Breast epithelium (tissue), 4 donors: Measurements from ENCODE around the gene NUP153. TPM values are rescaled to one million over a fixed set of nuclear protein-coding genes. Genes with fewer than 3 reads are reported as not detected.

Experiments
- DNase-seq, 2 donors: peaks; one replicate each; pipeline ENCODE4 v3.0.0-alpha.2; 2019; ENCODE audit warnings: low spot score in 2 of 2
- H3K27ac ChIP-seq, 2 donors: fragments of 200-600 bp; sonication (generic) in 1 of 2; one replicate each; pipeline ENCODE4 v1.5.1; 2016 to 2019; ENCODE audit warnings: mild to moderate bottlenecking in 1 of 2
- H3K27me3 ChIP-seq, 2 donors: fragments of 200-600 bp; sonication (generic) in 1 of 2; one replicate each; pipeline versions ENCODE4 v1.5.1 to v1.6.0; 2017 to 2019; ENCODE audit warnings: control low read depth in 1 of 2, mild to moderate bottlenecking in 1 of 2
- H3K36me3 ChIP-seq: fragments of 200-600 bp; one replicate; pipeline ENCODE4 v1.5.1; 2019
- H3K4me1 ChIP-seq, 2 donors: fragments of 200-600 bp; sonication (generic); one replicate each; pipeline ENCODE4 v1.5.1; 2016 to 2019; ENCODE audit warnings: control low read depth in 1 of 2
- H3K4me3 ChIP-seq, 3 donors: fragments of 200-600 bp; sonication (generic); 1 replicate in 2 of 3; 2 replicates in 1 of 3; pipeline ENCODE4 v1.5.1; 2016 to 2019; ENCODE audit warnings: mild to moderate bottlenecking in 3 of 3, moderate library complexity in 2 of 3
- H3K9me3 ChIP-seq, 2 donors: fragments of 200-600 bp; sonication (generic) in 1 of 2; one replicate each; pipeline ENCODE4 v1.5.1; 2016 to 2019; ENCODE audit warnings: control low read depth in 1 of 2
- POLR2A ChIP-seq: fragments of 450-650 bp; IDR thresholded peaks from one replicate; pipeline ENCODE4 v1.6.1; 2016; ENCODE audit warnings: antibody characterized with exemption, mild to moderate bottlenecking, moderate library complexity
- POLR2AphosphoS5 ChIP-seq, 3 donors: sonication (generic); formaldehyde crosslinking; IDR thresholded peaks; one replicate each; pipeline ENCODE4 v1.6.1; 2017; ENCODE audit warnings: antibody characterized with exemption in 3 of 3
- intact Hi-C: fragments of 100-400 bp; cut with DNase I; formaldehyde crosslinking; loops from one replicate; pipeline ENCODE4 v1.15.1; 2023; ENCODE audit warnings: low total_unique reads
- total RNA-seq, 3 donors: library from RNA; depleted of rRNA; stranded (reverse); fragments of >200 nt; gene quantifications; one replicate each; pipeline ENCODE4 v1.1.0, GENCODE V29; 2016
- TF ChIP-seq, protein P1 (sequence below), 3 donors: fragments of 450-650 bp; IDR thresholded peaks; one replicate each; pipeline ENCODE4 v1.5.1; 2016 to 2017; ENCODE audit warnings: antibody characterized with exemption in 3 of 3, mild to moderate bottlenecking in 3 of 3, moderate library complexity in 3 of 3

NUP153 gene
- total RNA-seq, 3 donors from 2014 or later = 34.1 to 61.2 (median 38.3) TPM

DNA sequence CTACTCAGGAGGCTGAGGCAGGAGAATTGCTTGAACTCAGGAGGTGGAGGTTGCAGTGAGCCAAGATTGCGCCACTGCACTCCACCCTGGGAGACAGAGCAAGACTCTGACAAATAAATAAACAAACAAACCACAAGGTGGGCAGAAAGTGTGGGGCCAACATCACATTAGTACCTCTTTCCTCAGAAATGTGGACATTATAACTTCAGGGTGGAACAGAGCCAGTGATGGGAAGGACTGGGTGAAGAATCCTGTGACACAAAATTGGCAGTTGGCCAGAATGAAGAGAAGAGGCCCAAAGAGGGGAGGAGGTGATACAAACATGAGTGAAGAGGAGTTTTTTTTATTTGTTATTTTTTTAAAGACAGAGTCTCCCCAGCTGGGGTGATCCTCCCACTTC, 50.6 kb downstream of the NUP153 start:
- no peak for DNase-seq
- Histone ChIP-seq H3K4me3 (no peak overlapping the region), H3K4me1 (no peaks in the 10 kb centered on the region), H3K9me3 (no peaks in the 10 kb centered on the region), H3K27me3 (no peaks in the 10 kb centered on the region), H3K36me3 (no peaks in the 10 kb centered on the region), H3K27ac (no peak overlapping the region)
- intact Hi-C loops = no loop called here
- no peak for TF ChIP-seq POLR2A

DNA sequence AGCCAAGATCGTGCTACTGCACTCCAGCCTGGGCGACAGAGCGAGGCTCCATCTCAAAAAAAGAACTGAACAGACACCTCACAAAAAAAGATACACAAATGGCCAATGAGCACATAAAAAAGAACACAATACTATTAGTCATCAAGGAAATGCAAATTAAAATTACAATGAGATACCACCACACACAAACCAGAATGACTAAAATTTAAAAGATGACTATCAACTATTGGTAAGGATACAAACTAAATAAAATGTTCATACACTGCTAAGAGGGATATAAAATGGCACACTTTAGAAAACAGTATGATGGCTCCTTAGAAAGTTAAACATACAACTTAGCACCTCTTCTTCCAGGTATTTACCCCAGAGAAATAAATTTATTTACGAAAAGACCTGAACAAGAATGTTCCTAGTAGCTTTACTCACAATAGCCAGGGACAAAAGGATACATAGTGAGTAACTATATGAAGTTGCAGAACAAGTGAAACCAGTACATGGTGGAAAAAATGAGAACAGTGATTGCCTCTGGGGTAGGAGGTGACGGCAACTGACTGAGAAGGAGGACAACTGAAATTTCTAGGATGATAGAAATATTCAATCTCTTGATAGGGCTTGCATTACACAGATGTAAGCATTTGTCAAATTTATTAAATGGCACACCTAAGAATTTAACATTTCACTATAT, 53.4 kb downstream of the NUP153 start:
- H3K36me3 ChIP-seq = no peaks in the 10 kb centered on the region

DNA sequence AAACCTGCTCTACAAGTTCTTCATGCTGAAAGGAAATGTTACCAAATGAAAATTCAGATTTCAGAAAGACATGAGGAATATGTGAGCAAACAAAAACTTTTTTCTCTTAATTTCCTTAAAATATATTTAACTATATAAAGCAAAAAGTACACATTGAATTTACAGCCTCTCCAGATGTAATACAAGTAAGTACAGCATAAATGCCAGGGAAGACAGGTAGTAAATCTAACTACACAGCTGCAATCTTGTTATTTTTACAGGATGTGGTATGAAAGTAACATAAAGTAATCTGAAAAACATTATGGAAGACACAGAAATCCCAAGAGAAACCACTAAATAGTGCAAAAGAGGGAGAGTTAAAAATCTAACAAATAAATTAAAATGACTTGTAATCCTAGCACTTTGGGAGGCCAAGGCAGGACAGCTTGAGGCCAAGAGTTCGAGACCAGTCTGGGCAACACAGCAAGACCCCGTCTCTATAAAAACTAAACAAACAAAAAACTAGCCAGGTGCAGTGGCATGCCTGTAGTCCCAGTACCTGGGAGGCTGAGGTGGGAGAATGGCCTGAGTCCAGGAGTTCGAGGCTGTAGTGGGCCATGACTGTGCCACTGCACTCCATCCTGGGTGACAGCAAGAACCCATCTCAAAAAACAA, 55.9 kb downstream of the NUP153 start:
- no peak for DNase-seq
- Histone ChIP-seq H3K27me3 (no peaks in the 10 kb centered on the region), H3K27ac (peak overlapping the region in 1 of 2 donors; percentile 18), H3K9me3 (no peaks in the 10 kb centered on the region), H3K4me1 (no peaks in the 10 kb centered on the region), H3K36me3 (peaks cover 15% of the 10 kb centered on the region), H3K4me3 (no peak overlapping the region)
- intact Hi-C loops = no loop called here
- TF ChIP-seq, protein P1, sequence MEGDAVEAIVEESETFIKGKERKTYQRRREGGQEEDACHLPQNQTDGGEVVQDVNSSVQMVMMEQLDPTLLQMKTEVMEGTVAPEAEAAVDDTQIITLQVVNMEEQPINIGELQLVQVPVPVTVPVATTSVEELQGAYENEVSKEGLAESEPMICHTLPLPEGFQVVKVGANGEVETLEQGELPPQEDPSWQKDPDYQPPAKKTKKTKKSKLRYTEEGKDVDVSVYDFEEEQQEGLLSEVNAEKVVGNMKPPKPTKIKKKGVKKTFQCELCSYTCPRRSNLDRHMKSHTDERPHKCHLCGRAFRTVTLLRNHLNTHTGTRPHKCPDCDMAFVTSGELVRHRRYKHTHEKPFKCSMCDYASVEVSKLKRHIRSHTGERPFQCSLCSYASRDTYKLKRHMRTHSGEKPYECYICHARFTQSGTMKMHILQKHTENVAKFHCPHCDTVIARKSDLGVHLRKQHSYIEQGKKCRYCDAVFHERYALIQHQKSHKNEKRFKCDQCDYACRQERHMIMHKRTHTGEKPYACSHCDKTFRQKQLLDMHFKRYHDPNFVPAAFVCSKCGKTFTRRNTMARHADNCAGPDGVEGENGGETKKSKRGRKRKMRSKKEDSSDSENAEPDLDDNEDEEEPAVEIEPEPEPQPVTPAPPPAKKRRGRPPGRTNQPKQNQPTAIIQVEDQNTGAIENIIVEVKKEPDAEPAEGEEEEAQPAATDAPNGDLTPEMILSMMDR (IDR thresholded peaks at IDR 0.05) = no peak
- TF ChIP-seq POLR2A (no peak), POLR2AphosphoS5 (IDR thresholded peaks at IDR 0.05) (no peak)

More for the DNA sequence above, 53.4 kb downstream of the NUP153 start:
- H3K4me3 ChIP-seq = no peak overlapping the region
- intact Hi-C loops = no loop called here
- DNase-seq = no peak
- TF ChIP-seq POLR2A (no peak), POLR2AphosphoS5 (IDR thresholded peaks at IDR 0.05) (no peak)
- TF ChIP-seq, protein P1 (IDR thresholded peaks at IDR 0.05) = no peak
- H3K4me1 ChIP-seq = no peaks in the 10 kb centered on the region
- H3K9me3 ChIP-seq = no peaks in the 10 kb centered on the region
- no peaks in the 10 kb centered on the region for H3K27me3 ChIP-seq
- H3K27ac ChIP-seq = no peak overlapping the region

DNA sequence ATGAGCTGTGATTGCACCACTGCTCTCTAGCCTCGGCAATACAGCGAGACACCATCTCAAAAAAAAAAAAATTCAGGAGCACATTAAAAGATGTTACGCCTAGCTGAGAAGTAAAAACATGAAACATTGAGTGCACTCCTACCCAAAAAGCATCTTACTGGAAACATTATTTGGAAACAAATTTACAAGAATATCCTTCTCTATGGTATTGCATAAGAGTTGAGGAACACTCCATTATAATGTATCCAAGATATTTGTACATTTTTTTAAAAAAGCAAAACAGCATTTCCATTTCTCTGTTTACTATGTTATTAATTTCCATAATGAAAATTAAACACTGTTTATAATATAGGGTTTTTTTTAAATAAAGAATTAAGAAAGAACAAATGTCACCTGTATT, 58.0 kb downstream of the NUP153 start:
- DNase-seq = no peak
- no peak for TF ChIP-seq POLR2A
- TF ChIP-seq, protein P1 (IDR thresholded peaks at IDR 0.05) = no peak
- no peak for TF ChIP-seq POLR2AphosphoS5 (IDR thresholded peaks at IDR 0.05)
- intact Hi-C loops = no loop called here
- no peak overlapping the region for H3K27ac ChIP-seq
- no peaks in the 10 kb centered on the region for H3K4me1 ChIP-seq
- no peaks in the 10 kb centered on the region for H3K9me3 ChIP-seq
- no peaks in the 10 kb centered on the region for H3K27me3 ChIP-seq
- no peak overlapping the region for H3K4me3 ChIP-seq
- peaks cover 19% of the 10 kb centered on the region for H3K36me3 ChIP-seq

DNA sequence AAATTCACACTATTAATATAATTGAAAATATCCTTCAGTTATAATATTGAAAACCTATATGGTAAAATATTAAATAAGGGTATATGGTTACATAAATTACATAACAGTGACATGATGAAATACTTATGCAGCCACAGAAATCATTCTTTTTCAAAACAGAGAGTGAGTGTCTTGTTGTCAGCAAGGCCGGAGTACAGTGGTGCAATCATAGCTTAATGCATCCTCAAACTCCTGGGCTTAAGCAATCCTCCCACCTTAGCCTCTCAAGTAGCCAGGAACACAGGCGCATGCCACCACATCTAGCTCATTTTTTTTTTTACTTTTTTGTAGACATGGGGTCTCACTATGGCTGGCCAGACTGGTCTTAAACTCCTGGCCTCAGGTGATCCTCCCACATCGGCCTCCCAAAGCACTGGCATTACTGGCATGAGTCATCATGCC, 66.2 kb downstream of the NUP153 start:
- H3K27ac ChIP-seq = no peak overlapping the region
- no peaks in the 10 kb centered on the region for H3K27me3 ChIP-seq
- TF ChIP-seq POLR2A = no peak
- H3K4me1 ChIP-seq = no peaks in the 10 kb centered on the region
- no peaks in the 10 kb centered on the region for H3K9me3 ChIP-seq
- H3K36me3 ChIP-seq = peaks cover 6% of the 10 kb centered on the region
- intact Hi-C loops = no loop called here
- H3K4me3 ChIP-seq = no peak overlapping the region
- no peak for DNase-seq

DNA sequence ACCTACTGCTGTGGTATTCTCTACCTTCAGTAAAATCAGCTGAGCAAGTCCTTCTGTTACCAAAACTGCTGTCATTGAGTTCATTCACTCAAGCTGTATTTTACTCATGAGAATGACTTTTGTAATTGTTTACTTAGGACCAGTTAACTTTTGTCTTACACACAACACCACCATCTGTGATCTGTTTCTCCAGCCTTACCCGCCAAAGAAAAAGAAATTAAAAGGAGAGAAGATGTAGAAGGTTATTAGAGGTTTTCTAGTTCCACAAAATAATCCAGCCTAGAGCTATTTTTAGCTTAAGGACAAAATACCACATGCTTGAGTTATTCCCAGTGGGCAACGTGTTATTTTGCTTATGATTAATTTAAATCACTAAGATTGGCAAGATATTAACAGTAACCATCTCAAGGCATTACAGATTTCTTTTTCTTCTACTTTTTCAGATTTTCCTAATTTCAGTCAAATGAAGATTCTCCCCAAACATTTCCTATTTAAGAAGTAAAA, 68.5 kb downstream of the NUP153 start:
- TF ChIP-seq POLR2AphosphoS5 (IDR thresholded peaks at IDR 0.05) (no peak), POLR2A (no peak)
- TF ChIP-seq, protein P1 (IDR thresholded peaks at IDR 0.05) = no peak
- H3K4me3 ChIP-seq = no peak overlapping the region
- H3K36me3 ChIP-seq = peaks cover 4% of the 10 kb centered on the region
- H3K9me3 ChIP-seq = no peaks in the 10 kb centered on the region
- no peak for DNase-seq
- H3K27me3 ChIP-seq = no peaks in the 10 kb centered on the region
- intact Hi-C loops = no loop called here
- H3K4me1 ChIP-seq = no peaks in the 10 kb centered on the region
- no peak overlapping the region for H3K27ac ChIP-seq
